Gastrocnemius medialis (tissue), 4 donors: ENCODE data around the gene POFUT1. TPM values are rescaled to one million over a fixed set of nuclear protein-coding genes. Genes with fewer than 3 reads are reported as not detected.

Experiments used
- ATAC-seq, 2 donors: fragments of 150-250 bp; one replicate each; pipeline ENCODE4 v1.9.1; 2016
- DNase-seq, 2 donors: peaks; one replicate each; pipeline ENCODE4 v3.0.0-alpha.2; 2019
- H3K27ac ChIP-seq, 4 donors: fragments of 200-600 bp; sonication (generic); 1 replicate in 1 of 4; 2 replicates in 3 of 4; pipeline ENCODE4 v1.5.1; 2016 to 2018; ENCODE audit warnings: mild to moderate bottlenecking in 2 of 4, moderate library complexity in 1 of 4
- H3K27me3 ChIP-seq, 3 donors: fragments of 200-600 bp; sonication (generic) in 2 of 3; 1 replicate in 1 of 3; 2 replicates in 2 of 3; pipeline versions ENCODE4 v1.5.1 to v1.6.0; 2016 to 2019; ENCODE audit warnings: mild to moderate bottlenecking in 1 of 3, moderate library complexity in 1 of 3
- H3K36me3 ChIP-seq, 2 donors: fragments of 200-600 bp; sonication (generic) in 1 of 2; one replicate each; pipeline ENCODE4 v1.5.1; 2017 to 2018
- H3K4me1 ChIP-seq, 2 donors: fragments of 200-600 bp; sonication (generic) in 1 of 2; one replicate each; pipeline ENCODE4 v1.5.1; 2016 to 2017; ENCODE audit warnings: mild to moderate bottlenecking in 2 of 2
- H3K4me3 ChIP-seq, 4 donors: fragments of 200-600 bp; sonication (generic) in 3 of 4; 1 replicate in 1 of 4; 2 replicates in 3 of 4; pipeline ENCODE4 v1.5.1; 2016 to 2019; ENCODE audit warnings: mild to moderate bottlenecking in 2 of 4
- H3K9me3 ChIP-seq, 3 donors: fragments of 200-600 bp; sonication (generic) in 2 of 3; 1 replicate in 1 of 3; 2 replicates in 2 of 3; pipeline ENCODE4 v1.5.1; 2016 to 2019
- CTCF ChIP-seq, 5 experiments: fragments of 450-650 bp in 3 of 5; fragments of 200-600 bp in 2 of 5; sonication (generic) in 2 of 5; IDR thresholded peaks in 4 of 5; conservative IDR thresholded peaks in 1 of 5; 1 replicate in 4 of 5; 2 replicates in 1 of 5; pipeline ENCODE4 v1.5.1; 2016 to 2019; ENCODE audit warnings: antibody characterized with exemption in 5 of 5, mild to moderate bottlenecking in 3 of 5, moderate library complexity in 3 of 5
- POLR2A ChIP-seq, 2 donors: fragments of 450-650 bp; IDR thresholded peaks; one replicate each; pipeline ENCODE4 v1.6.1; 2017; ENCODE audit warnings: antibody characterized with exemption in 2 of 2, mild to moderate bottlenecking in 2 of 2, moderate library complexity in 2 of 2
- in situ Hi-C, 4 donors: fragments of 200-750 bp; cut with MboI; loops; one replicate each; pipeline versions ENCODE4 v1.15.0 to v1.8.0; 2017; ENCODE audit warnings: low sequenced_read_pairs in 4 of 4
- intact Hi-C: fragments of 100-400 bp; cut with DNase I; formaldehyde crosslinking; loops from one replicate; pipeline ENCODE4 v1.15.1; 2023; ENCODE audit warnings: low total_unique reads
- total RNA-seq, 4 donors: library from RNA; depleted of rRNA; stranded (reverse); fragments of >200 nt; gene quantifications; one replicate each; pipeline versions ENCODE4 v1.1.0 to v1.2.3, GENCODE V29; 2016

POFUT1 gene
- total RNA-seq, 4 donors from 2014 or later: 15.3 to 20.7 (median 18.4) TPM

GRCh38 chr20:32215729-32216128, 8.0 kb downstream of the POFUT1 start:
- ATAC-seq (no peak), DNase-seq (no peak)
- Histone ChIP-seq H3K27me3 (no peaks in the 10 kb centered on the region), H3K27ac (no peak overlapping the region), H3K4me1 (peaks cover 0 to 10% of the 10 kb centered on the region in 2 donors), H3K36me3 (peaks cover 0 to 54% of the 10 kb centered on the region in 2 donors), H3K9me3 (no peaks in the 10 kb centered on the region), H3K4me3 (no peak overlapping the region)
- TF ChIP-seq POLR2A (IDR thresholded peaks at IDR 0.05): no peak
- TF ChIP-seq CTCF (IDR thresholded peaks at IDR 0.05 in 4 of 5, conservative IDR thresholded peaks at IDR 0.05 in 1 of 5): no peak
- intact Hi-C loops: no loop called here
- in situ Hi-C loops: no loop called here

GRCh38 chr20:32216179-32217142, 8.8 kb downstream of the POFUT1 start:
- Histone ChIP-seq H3K27ac (no peak overlapping the region), H3K9me3 (no peaks in the 10 kb centered on the region), H3K4me1 (peaks cover 0 to 8% of the 10 kb centered on the region in 2 donors), H3K36me3 (peaks cover 0 to 61% of the 10 kb centered on the region in 2 donors), H3K4me3 (no peak overlapping the region), H3K27me3 (no peaks in the 10 kb centered on the region)
- in situ Hi-C loops: no loop called here
- intact Hi-C loops: no loop called here
- TF ChIP-seq CTCF (IDR thresholded peaks at IDR 0.05 in 4 of 5, conservative IDR thresholded peaks at IDR 0.05 in 1 of 5) (no peak), POLR2A (IDR thresholded peaks at IDR 0.05) (no peak)
- no peak for DNase-seq
- ATAC-seq: no peak

- DNase-seq: no peak
- Histone ChIP-seq H3K9me3 (no peaks in the 10 kb centered on the region), H3K27ac (no peak overlapping the region), H3K27me3 (no peaks in the 10 kb centered on the region), H3K4me3 (no peak overlapping the region), H3K36me3 (peaks cover 0 to 76% of the 10 kb centered on the region in 2 donors), H3K4me1 (no peaks in the 10 kb centered on the region)
- no peak for ATAC-seq
- in situ Hi-C loops (no loop called here), intact Hi-C loops (no loop called here)
- no peak for TF ChIP-seq POLR2A (IDR thresholded peaks at IDR 0.05)
These were observed 10.6 kb downstream of the POFUT1 start for GRCh38 chr20:32218156-32218900.

- Histone ChIP-seq H3K36me3 (peaks cover 0 to 62% of the 10 kb centered on the region in 2 donors), H3K27ac (no peak overlapping the region), H3K4me1 (peaks cover 13 to 18% of the 10 kb centered on the region in 2 donors), H3K4me3 (no peak overlapping the region), H3K27me3 (no peaks in the 10 kb centered on the region), H3K9me3 (no peaks in the 10 kb centered on the region)
- intact Hi-C loops: no loop called here
- TF ChIP-seq POLR2A (IDR thresholded peaks at IDR 0.05) (no peak), CTCF (IDR thresholded peaks at IDR 0.05 in 4 of 5, conservative IDR thresholded peaks at IDR 0.05 in 1 of 5) (no peak)
- ATAC-seq (no peak), DNase-seq (no peak)
- in situ Hi-C loops: no loop called here
These were observed 16.8 kb downstream of the POFUT1 start for GRCh38 chr20:32224463-32224862.

- Histone ChIP-seq H3K4me3 (no peak overlapping the region), H3K36me3 (peaks cover 0 to 57% of the 10 kb centered on the region in 2 donors), H3K27me3 (no peaks in the 10 kb centered on the region), H3K27ac (no peak overlapping the region), H3K4me1 (peaks cover 13 to 18% of the 10 kb centered on the region in 2 donors), H3K9me3 (no peaks in the 10 kb centered on the region)
- in situ Hi-C loops (no loop called here), intact Hi-C loops (no loop called here)
- no peak for DNase-seq
- ATAC-seq: no peak
- TF ChIP-seq CTCF (IDR thresholded peaks at IDR 0.05 in 4 of 5, conservative IDR thresholded peaks at IDR 0.05 in 1 of 5) (no peak), POLR2A (IDR thresholded peaks at IDR 0.05) (no peak)
These were observed 18.7 kb downstream of the POFUT1 start for GRCh38 chr20:32226391-32226790.
